NOMO-1 treated with dmso at 0.1 percent for 144 hours (cell line): ENCODE measurements around the gene CSTA.

ENCODE experiments used
- DNase-seq: peaks from one replicate; lab custom pipeline; 2025; ENCODE audit not compliant: unreplicated experiment; lab: John Stamatoyannopoulos, UW

CSTA gene

GRCh38 chr3:122318620-122319019, 6.4 kb upstream of the CSTA start:
- DNase-seq = no peak

- no peak for DNase-seq
Observed at GRCh38 chr3:122322095-122323075, 2.7 kb upstream of the CSTA start.

- no peak for DNase-seq
Observed at GRCh38 chr3:122325769-122326168, 721 bp downstream of the CSTA start.

- no peak for DNase-seq
Observed at GRCh38 chr3:122331886-122332285, 6.8 kb downstream of the CSTA start.

- no peak for DNase-seq
Observed at GRCh38 chr3:122332551-122332950, 7.5 kb downstream of the CSTA start.

- DNase-seq = no peak
Observed at GRCh38 chr3:122342803-122343202, 17.8 kb downstream of the CSTA start.

- DNase-seq = no peak
Observed at GRCh38 chr3:122343654-122344053, 18.6 kb downstream of the CSTA start.

- DNase-seq = no peak
Observed at GRCh38 chr3:122349171-122349570, 24.1 kb downstream of the CSTA start.

- DNase-seq = no peak
Observed at GRCh38 chr3:122350814-122351418, 25.9 kb downstream of the CSTA start.

- no peak for DNase-seq
Observed at GRCh38 chr3:122351612-122352011, 26.6 kb downstream of the CSTA start.

- DNase-seq = no peak
Observed at GRCh38 chr3:122353215-122353614, 28.2 kb downstream of the CSTA start.

GRCh38 chr3:122353893-122354401, 28.9 kb downstream of the CSTA start:
- DNase-seq = no peak

- DNase-seq = no peak
Observed at GRCh38 chr3:122355612-122356011, 30.6 kb downstream of the CSTA start.

- no peak for DNase-seq
Observed at GRCh38 chr3:122356402-122356801, 31.4 kb downstream of the CSTA start.

- no peak for DNase-seq
Observed at GRCh38 chr3:122357828-122358702, 33.0 kb downstream of the CSTA start.

- DNase-seq = peak; percentile 41
Observed at GRCh38 chr3:122358703-122359032, 33.6 kb downstream of the CSTA start.

GRCh38 chr3:122362026-122362425, 37.0 kb downstream of the CSTA start:
- DNase-seq = no peak

- no peak for DNase-seq
Observed at GRCh38 chr3:122364490-122364889, 39.4 kb downstream of the CSTA start.

- DNase-seq = no peak
Observed at GRCh38 chr3:122365073-122365472, 40.0 kb downstream of the CSTA start.

GRCh38 chr3:122365582-122366378, 40.7 kb downstream of the CSTA start:
- peak; percentile 40 for DNase-seq

- DNase-seq = no peak
Observed at GRCh38 chr3:122366379-122366749, 41.3 kb downstream of the CSTA start.
